Tibial nerve (tissue), 4 donors: ENCODE measurements around the gene FAHD1. TPM values are rescaled to one million over a fixed set of nuclear protein-coding genes. Genes with fewer than 3 reads are reported as not detected.

Source experiments
- DNase-seq, 2 donors: peaks; one replicate each; pipeline ENCODE4 v3.0.0-alpha.2; 2019; ENCODE audit warnings: low spot score in 2 of 2
- H3K27ac ChIP-seq, 4 donors: fragments of 200-600 bp; sonication (generic) in 3 of 4; one replicate each; pipeline ENCODE4 v1.5.1; 2017 to 2019; ENCODE audit warnings: mild to moderate bottlenecking in 1 of 4
- H3K27me3 ChIP-seq, 2 donors: fragments of 200-600 bp; sonication (generic) in 1 of 2; one replicate each; pipeline versions ENCODE4 v1.5.1 to v1.6.0; 2017 to 2019
- H3K36me3 ChIP-seq, 3 donors: fragments of 200-600 bp; sonication (generic); one replicate each; pipeline ENCODE4 v1.5.1; 2018 to 2019
- H3K4me1 ChIP-seq, 4 donors: fragments of 200-600 bp; sonication (generic) in 3 of 4; one replicate each; pipeline ENCODE4 v1.5.1; 2017 to 2019
- H3K4me3 ChIP-seq, 4 donors: fragments of 200-600 bp; sonication (generic) in 3 of 4; one replicate each; pipeline ENCODE4 v1.5.1; 2017 to 2019; ENCODE audit warnings: mild to moderate bottlenecking in 1 of 4, moderate library complexity in 1 of 4
- H3K9me3 ChIP-seq, 4 donors: fragments of 200-600 bp; sonication (generic) in 3 of 4; one replicate each; pipeline ENCODE4 v1.5.1; 2017 to 2019
- EP300 ChIP-seq, 2 donors: sonication (generic); formaldehyde crosslinking; IDR thresholded peaks; one replicate each; pipeline ENCODE4 v1.6.1; 2017; ENCODE audit warnings: antibody characterized with exemption in 2 of 2, mild to moderate bottlenecking in 1 of 2
- POLR2A ChIP-seq, 2 donors: fragments of 450-650 bp; IDR thresholded peaks; one replicate each; pipeline ENCODE4 v1.6.1; 2017; ENCODE audit warnings: antibody characterized with exemption in 2 of 2, mild to moderate bottlenecking in 2 of 2, moderate library complexity in 2 of 2
- WGBS, 2 donors: methylation state at CpG; one replicate each; pipeline ENCODE4 v1.1.5; 2018; 5-methylcytosine and 5-hydroxymethylcytosine counted together
- total RNA-seq, 4 donors: library from RNA; depleted of rRNA; stranded (reverse); fragments of >200 nt; gene quantifications; one replicate each; pipeline ENCODE4 v1.1.0, GENCODE V29; 2016
- TF ChIP-seq, protein P1 (sequence below), 5 experiments: fragments of 200-600 bp in 3 of 5; fragments of 450-650 bp in 2 of 5; sonication (generic) in 3 of 5; IDR thresholded peaks; one replicate each; pipeline ENCODE4 v1.5.1; 2016 to 2019; ENCODE audit warnings: antibody characterized with exemption in 5 of 5, mild to moderate bottlenecking in 3 of 5, moderate library complexity in 2 of 5

Gene FAHD1
- total RNA-seq, 4 donors from 2014 or later: 17.5 to 44.1 (median 33.7) TPM

DNA sequence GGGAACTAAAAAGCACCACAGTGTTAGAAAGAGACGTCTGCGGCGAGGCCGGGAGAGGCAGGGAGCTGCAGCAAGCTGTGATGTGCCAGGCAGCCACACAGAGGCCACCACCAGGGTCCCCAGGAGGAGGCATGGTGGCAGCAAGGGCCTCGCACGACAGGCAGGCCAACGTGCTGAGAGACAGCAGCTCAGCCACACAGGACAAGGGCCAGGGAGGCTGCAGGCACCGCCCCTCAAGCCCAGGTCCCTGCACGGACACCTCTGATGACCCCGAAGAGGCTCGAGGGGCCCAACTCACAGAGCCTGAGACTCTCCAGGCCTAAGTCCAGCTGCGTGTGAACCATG is 6.1 kb upstream of the FAHD1 start:
- H3K4me3 ChIP-seq: no peak overlapping the region
- peaks cover 0 to 71% (median 23%) of the 10 kb centered on the region in 3 donors for H3K36me3 ChIP-seq
- H3K9me3 ChIP-seq: no peaks in the 10 kb centered on the region
- peaks cover 0 to 30% (median 10%) of the 10 kb centered on the region in 4 donors for H3K4me1 ChIP-seq
- WGBS, 2 donors: 88 to 93% methylated on average over 7 to 11 of the region's 12 CpGs
- no peak for DNase-seq
- no peaks in the 10 kb centered on the region for H3K27me3 ChIP-seq
- TF ChIP-seq POLR2A (IDR thresholded peaks at IDR 0.05) (no peak), EP300 (IDR thresholded peaks at IDR 0.05) (no peak)
- TF ChIP-seq, protein P1, sequence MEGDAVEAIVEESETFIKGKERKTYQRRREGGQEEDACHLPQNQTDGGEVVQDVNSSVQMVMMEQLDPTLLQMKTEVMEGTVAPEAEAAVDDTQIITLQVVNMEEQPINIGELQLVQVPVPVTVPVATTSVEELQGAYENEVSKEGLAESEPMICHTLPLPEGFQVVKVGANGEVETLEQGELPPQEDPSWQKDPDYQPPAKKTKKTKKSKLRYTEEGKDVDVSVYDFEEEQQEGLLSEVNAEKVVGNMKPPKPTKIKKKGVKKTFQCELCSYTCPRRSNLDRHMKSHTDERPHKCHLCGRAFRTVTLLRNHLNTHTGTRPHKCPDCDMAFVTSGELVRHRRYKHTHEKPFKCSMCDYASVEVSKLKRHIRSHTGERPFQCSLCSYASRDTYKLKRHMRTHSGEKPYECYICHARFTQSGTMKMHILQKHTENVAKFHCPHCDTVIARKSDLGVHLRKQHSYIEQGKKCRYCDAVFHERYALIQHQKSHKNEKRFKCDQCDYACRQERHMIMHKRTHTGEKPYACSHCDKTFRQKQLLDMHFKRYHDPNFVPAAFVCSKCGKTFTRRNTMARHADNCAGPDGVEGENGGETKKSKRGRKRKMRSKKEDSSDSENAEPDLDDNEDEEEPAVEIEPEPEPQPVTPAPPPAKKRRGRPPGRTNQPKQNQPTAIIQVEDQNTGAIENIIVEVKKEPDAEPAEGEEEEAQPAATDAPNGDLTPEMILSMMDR (IDR thresholded peaks at IDR 0.05): no peak
- H3K27ac ChIP-seq: no peak overlapping the region

DNA sequence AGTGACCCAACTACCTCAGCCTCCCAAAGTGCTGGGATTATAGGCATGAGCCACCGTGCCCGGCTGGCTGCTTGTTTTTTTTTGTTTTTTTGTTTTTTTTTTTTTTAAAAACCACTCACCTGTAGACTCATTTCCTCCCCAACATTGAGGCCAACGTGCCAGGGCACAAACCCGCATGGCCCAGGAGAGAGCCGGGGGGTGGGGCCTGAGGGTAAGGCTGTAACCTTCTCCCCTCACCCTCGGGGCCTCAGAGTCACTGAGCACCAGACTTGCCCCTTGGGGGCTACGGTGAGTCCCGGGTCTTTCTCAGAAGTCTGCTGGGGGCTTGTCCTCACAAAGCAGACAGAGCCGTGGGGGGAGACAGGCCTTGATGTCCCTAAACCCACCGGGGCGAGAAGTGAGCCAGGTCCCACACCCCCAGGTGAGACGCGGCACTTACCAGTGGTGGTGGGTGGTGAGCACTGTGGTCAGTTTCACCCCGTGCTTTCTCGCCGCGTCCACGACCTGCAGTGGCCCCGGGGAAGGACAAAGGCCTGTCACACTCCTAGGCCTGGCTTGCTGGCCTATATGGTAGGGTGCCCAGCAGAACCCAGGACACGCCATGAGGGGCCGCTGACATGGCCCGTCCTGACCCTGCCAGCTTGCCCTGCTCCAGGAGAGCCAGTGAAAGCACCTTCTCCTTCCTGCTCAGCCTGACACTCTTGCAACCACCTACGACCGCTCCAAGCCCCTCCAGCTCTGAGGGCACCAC is 5.0 kb upstream of the FAHD1 start:
- DNase-seq: no peak
- TF ChIP-seq, protein P1 (IDR thresholded peaks at IDR 0.05): no peak
- no peak for TF ChIP-seq EP300 (IDR thresholded peaks at IDR 0.05)
- no peak for TF ChIP-seq POLR2A (IDR thresholded peaks at IDR 0.05)
- peaks cover 0 to 31% (median 10%) of the 10 kb centered on the region in 4 donors for H3K4me1 ChIP-seq
- H3K36me3 ChIP-seq: peaks cover 0 to 59% (median 15%) of the 10 kb centered on the region in 3 donors
- 93 to 94% methylated on average over 21 to 22 of the region's 24 CpGs for WGBS, 2 donors
- no peak overlapping the region for H3K4me3 ChIP-seq
- no peaks in the 10 kb centered on the region for H3K27me3 ChIP-seq
- H3K27ac ChIP-seq: no peak overlapping the region
- H3K9me3 ChIP-seq: no peaks in the 10 kb centered on the region

DNA sequence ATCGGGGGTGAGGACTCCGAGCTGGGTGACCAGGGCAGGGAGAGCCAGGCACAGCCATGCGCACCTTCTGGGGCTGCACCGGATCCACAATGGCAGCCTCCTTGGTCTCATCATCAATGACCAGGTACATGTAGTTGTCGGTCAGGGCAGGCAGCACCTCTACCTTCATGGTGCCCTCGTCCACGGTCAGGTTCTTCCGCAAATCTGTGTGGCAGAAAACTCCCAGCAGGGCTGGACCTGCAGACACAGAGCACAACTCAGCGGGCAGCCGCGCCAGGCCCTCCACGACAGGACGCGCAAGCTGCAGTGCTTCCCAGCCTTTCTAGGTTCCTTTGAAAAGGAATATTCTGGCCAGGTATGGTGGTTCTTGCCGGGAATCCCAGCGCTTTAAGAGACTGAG is 4.2 kb upstream of the FAHD1 start:
- 91% methylated on average over 15 to 16 of the region's 16 CpGs for WGBS, 2 donors
- peaks cover 0 to 35% (median 14%) of the 10 kb centered on the region in 4 donors for H3K4me1 ChIP-seq
- H3K36me3 ChIP-seq: peaks cover 0 to 52% (median 15%) of the 10 kb centered on the region in 3 donors
- H3K27me3 ChIP-seq: no peaks in the 10 kb centered on the region
- TF ChIP-seq EP300 (IDR thresholded peaks at IDR 0.05): no peak
- no peak for TF ChIP-seq POLR2A (IDR thresholded peaks at IDR 0.05)
- TF ChIP-seq, protein P1 (IDR thresholded peaks at IDR 0.05): no peak
- no peak overlapping the region for H3K4me3 ChIP-seq
- H3K27ac ChIP-seq: no peak overlapping the region
- no peaks in the 10 kb centered on the region for H3K9me3 ChIP-seq
- no peak for DNase-seq

- Histone ChIP-seq H3K27me3 (no peaks in the 10 kb centered on the region), H3K9me3 (no peaks in the 10 kb centered on the region), H3K27ac (no peak overlapping the region), H3K4me3 (no peak overlapping the region), H3K36me3 (peaks cover 0 to 43% (median 15%) of the 10 kb centered on the region in 3 donors), H3K4me1 (peaks cover 0 to 45% (median 20%) of the 10 kb centered on the region in 4 donors)
- 37 to 58% methylated on average over 9 of the region's 9 CpGs for WGBS, 2 donors
- TF ChIP-seq, protein P1 (IDR thresholded peaks at IDR 0.05): no peak
- TF ChIP-seq POLR2A (IDR thresholded peaks at IDR 0.05): no peak
- no peak for TF ChIP-seq EP300 (IDR thresholded peaks at IDR 0.05)
- no peak for DNase-seq
Observed at GRCh38 chr16:1823821-1824220, 3.2 kb upstream of the FAHD1 start.

DNA sequence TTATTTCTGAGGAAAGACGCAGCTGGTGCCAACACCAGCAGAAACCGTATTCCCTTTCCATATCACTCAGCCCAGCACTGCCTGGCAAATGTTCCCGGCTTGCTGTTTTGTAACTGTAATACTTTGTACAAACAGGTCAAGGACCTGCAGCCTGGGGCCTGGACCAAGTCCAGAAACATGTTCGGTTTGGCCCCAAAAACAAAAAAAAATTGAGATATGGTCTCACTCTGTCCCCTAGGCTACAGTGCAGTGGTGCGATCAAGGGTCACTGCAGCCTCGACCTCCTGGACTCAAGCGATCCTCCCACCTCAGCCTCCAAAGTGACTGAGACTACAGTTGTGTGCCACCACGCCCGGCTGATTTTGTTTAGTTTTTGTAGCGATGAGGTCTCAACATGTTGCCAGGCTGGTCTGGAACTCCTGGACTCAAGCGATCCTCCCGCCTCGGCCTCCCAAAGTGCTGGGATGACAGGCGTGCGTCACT is 1.6 kb upstream of the FAHD1 start:
- 70 to 73% methylated on average over 15 of the region's 15 CpGs for WGBS, 2 donors
- no peaks in the 10 kb centered on the region for H3K27me3 ChIP-seq
- peak overlapping the region; percentile 42 to 69 (median 57) for H3K4me3 ChIP-seq
- DNase-seq: no peak
- peak overlapping the region in 3 of 4 donors; percentile 36 to 86 (median 78) for H3K27ac ChIP-seq
- peaks cover 0 to 61% (median 23%) of the 10 kb centered on the region in 4 donors for H3K4me1 ChIP-seq
- H3K36me3 ChIP-seq: peaks cover 0 to 40% (median 11%) of the 10 kb centered on the region in 3 donors
- H3K9me3 ChIP-seq: no peaks in the 10 kb centered on the region
- TF ChIP-seq, protein P1 (IDR thresholded peaks at IDR 0.05): no peak
- TF ChIP-seq POLR2A (IDR thresholded peaks at IDR 0.05) (no peak), EP300 (IDR thresholded peaks at IDR 0.05) (no peak)
